Measurements from ENCODE around the gene NACA2.
"Not testable (repeated sequence)": the region's sequence is repeated elsewhere in the genome, so short reads cannot be mapped to it uniquely, and the experiment has no call there.

NACA2 gene

DNA sequence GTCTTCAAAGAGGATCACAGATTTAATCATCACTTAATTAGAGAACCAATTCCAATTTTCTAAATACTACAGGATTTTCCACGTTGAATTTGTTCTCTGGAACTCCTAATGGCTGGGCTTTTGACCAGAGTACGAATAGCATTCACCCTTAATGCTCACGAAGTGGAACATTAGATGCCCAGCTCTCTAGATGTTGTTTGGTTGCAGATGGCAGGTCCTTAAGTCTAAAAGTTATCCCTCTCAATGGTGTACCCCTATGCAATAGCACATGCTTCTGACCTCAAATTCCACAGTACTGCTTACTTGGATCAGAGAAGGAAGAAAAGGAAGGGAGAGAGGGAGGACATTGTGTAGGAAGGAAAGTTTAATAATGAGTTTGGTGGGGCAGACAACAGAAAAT, 8.6 kb upstream of the NACA2 start:
- no peak for DNase-seq (ENCODE audit: low read depth)

DNA sequence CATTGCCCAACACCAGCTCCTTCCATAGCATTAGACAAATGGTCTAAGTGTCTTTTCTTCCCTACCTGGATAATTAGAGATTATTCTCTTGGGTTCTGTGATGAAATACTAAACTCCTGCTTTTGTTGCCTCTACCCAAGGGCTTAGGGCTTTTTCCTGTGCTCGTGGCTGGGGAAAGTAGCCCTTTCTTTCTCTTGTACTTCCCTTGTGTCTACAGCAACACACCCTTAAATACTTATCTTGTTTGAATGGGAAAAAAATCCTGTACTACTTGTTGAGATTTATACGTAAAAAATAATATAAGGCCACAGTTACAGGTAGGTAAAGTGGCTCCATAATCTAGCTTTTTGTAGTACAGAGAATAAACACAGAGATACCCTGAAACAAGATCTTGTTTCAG, 7.0 kb upstream of the NACA2 start:
- no peak for DNase-seq (ENCODE audit: low read depth)

DNA sequence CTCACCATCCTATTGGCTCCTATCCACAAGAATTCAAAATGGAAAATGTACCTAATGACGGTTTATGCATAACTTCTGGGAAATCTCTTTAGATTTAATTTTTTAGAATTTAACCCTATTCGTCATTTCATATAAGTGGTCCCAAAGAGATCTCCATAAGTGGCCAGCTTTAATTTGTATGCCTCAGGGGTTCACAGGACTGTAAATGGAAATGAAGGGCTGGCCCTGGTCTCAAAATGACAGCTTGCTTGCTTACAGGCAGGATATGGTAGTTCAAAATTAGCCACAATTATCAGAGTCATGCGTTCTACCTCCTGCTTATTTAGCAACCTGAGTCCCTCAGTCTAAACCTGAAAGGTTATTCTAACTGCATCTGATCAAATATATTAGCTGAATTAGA, 6.6 kb upstream of the NACA2 start:
- no peak for DNase-seq (ENCODE audit: low read depth)

DNA sequence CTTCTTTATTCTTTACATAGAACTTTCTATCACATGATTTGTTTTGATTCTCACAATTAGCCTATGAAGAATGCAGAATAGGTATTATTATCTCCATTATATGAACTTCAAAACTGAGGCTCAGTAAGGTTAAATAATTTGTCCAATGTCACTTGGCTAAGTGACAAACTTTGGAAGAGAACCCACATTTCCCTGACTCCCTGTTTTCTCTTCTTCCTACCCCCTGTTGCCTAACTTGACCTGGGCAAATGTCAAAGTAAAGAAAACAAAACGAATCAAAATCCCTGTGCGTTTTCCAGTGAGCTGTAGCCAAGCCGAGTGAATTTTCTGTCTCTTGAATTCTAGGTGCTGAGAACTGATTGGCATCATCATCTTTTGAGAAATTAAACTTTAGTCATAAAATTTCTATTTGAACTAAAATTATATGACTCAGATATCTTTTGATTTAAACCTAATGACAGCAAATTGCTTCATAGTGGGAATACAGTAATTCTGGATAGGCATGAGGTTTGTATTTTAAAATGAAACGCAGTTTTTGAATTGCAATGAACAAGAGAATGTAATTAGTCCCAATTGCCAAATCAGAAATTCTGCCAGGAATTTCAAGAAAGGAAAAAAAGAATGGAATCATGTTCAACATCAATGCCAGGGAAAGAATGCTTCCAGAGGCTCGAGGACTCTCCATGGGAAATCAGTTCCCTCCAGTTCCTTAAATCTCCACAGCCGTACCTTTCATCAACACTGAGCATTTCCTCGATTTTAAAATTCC, 4.6 kb upstream of the NACA2 start:
- DNase-seq (ENCODE audit: low read depth) = no peak

DNA sequence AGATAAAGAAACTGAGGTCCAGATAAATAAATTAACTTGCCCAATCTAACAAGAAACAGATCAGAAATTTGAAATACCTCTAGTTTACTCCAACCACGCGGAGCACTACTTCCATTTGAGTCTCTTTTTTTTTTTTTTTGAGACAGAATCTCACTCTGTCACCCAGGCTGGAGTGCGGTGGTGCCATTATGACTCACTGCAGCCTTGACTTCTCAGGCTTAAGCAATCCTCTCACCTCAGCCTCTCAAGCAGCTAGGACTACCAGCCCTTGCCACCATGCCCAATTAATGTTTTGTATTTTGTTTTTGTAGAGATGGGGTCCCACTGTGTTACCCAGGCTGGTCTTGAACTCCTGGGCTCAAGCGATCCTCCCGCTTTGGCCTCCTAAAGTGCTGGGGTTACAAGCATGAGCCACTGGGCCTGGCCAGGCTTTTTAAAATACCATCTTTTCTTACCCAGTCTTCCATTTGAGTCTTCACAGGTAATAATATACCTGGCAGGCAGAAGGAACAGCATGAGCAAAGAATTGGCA, 3.3 kb upstream of the NACA2 start:
- no peak for DNase-seq (ENCODE audit: low read depth)

DNA sequence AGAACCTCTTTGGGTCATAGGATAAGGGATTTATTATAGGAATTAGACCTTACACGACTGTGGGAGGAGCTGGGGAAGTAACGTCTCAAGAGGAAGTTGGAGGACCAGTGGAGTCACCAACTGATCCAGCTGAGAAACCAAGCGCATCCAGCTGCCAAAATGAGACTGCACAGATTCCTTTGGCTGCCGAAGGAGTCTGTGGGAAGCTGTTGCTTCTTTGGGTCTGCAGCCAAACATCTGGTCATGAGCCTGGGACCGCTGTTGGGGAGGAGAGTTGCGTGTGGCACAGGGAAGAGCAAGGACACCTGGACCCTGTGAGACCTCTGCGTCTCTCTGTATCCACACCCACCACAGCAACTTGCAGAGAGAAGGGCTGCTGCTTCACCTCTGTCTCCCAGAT, 2.4 kb upstream of the NACA2 start:
- DNase-seq (ENCODE audit: low read depth) = no peak

DNA sequence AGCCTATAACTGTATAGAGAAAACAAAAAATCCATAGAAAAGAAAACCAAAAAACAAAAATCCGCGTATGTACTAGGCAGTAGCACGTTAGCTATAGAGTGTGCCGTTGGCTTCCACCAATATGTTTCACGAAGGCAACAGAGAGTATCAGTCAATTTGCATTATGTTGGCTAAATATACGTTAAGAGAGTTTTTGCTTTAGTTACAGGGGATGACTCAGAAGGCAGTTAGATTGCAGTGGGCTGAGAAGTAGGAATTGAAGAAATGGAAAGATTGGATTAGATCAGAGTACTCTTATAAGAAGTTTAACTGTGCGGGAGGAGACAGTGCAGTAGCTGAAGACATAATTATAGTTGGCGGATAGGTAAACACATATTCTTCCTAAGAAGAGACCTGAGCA, 911 bp upstream of the NACA2 start:
- no peak for DNase-seq (ENCODE audit: low read depth)

DNA sequence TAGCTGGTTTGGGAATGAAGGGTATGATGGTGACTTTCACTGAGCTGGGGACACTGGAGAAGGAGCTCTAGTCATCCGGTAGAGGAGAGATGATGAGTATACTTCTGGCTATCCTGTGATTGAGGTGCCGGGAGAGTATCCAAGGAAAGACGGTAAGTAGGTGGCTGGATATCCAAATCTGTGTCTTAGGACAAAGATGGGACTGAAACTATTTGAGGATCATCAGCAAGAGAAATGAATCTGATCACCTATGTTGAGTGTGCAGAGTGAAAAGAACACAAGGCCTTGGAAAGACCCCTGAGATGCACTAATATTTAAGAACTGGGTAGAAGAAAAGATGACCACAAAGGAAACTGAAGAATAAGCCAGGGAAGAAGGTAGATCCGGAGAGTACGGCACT, 1.0 kb downstream of the NACA2 start:
- no peak for DNase-seq (ENCODE audit: low read depth)

DNA sequence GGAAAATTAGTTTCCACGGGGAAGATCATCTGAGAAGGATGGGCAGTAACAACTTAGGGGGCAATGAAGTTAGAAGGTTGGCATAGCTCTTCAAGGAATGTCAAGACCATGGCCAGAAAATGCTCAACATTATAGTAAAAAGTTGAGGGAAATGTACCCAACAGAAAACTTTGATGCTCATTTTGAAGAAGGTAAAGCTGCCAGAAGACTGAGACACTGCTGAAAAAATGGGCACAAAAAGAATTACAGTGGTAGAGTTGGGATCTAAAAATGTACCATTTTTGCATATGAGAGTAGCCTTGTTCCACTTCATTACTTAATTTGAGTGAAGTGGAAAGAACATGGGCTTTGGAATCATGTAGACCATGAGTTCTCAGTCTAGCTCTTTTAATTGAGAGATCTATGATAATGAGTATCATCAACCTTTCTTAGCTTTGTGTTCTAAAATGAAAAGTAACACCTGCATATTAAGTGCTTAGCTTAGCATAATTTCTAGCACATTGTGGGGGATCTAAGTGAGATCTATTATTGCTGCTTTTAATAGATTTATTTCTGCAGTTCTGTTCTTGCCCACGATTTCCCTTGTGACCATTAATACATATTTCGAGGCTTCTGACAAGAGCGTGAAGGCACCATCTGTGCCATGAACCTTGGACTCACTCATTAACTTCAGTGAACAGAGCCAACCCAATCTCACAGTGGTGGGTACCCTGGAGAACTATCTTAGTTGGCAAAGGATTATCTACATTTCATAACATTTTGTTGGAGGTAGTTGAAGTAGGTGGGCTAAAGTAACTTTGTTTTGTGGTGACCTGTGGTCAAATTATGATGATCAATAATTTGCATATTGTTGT, 3.0 kb downstream of the NACA2 start:
- DNase-seq (ENCODE audit: low read depth) = no peak

DNA sequence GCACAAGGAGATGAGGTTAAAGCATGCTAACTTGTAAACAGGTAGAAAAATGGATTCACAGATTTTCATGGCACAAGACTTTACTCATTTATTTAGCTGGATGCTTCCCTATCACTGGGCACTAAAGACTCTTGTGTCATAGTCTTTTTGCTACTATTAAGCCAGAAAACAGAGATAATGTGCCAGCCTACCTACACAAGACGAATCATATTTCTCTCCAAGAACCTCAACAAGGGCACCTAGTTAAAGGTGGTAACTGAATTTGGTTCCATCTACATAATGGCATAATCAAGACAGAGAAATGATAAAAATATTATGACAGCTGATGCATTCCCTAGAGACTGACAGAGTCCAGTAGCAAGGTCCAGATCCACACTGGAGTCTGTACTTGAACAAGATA, 3.8 kb downstream of the NACA2 start:
- DNase-seq (ENCODE audit: low read depth) = no peak

DNA sequence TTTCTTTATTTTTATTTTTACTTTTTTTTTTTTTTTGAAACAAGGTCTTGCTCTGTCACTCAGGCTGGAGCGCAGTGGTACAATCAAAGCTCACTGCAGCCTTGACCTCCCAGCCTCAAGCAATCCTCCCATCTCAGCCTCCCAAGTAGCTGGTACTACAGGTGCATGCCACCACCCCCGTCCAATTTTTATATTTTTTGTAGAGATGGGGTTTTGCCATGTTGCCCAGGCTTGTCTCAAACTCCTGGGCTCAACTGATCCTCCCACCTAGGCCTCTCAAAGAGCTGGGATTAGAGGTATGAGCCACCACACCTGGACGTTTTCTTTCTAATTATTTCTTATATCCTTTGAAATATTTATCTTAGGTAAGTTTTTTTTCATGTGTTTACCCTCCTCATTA, 4.4 kb downstream of the NACA2 start:
- DNase-seq (ENCODE audit: low read depth) = not testable (repeated sequence)

DNA sequence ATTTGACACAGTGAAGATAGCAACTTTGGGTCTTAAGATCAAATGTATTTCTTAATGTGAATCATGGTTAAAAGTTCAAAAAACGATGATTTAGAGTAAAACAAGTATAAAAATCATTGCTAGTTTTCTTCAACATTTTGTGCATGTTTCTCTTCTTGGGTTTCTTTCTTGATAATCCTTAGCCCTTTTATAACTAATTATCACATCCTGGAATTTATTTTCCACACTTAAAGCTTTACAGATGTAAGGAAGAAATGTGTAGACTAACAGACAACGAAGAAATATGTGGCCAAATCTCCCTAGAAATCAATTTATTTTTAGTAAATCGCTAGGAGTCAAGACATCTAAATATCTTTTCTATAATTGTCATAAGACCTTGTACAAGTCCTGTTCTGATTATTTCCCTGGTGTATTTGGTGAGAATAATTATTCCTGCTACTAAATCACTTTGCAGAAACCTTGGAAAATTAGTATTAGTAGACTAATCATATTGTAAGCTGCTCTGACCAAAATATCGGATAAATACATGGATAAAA, 4.9 kb downstream of the NACA2 start:
- no peak for DNase-seq (ENCODE audit: low read depth)

DNA sequence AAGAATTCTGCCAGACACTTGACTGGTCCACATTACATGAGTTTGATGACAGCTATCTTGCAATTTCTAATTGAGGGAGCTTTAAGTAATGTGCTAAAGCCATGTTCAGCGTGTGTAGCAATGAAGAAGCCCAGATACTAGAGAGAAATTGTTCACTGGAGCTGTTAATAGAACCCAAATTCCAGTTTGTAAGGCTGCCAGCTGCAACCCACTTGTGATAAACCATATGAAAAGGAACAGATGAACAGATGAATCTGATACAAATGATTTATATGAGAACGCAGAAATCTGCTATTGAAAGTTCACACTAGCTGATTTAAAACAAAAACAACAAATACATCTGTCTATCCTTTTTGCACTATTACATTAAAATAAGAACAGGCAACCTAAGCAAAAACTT, 6.2 kb downstream of the NACA2 start:
- DNase-seq (ENCODE audit: low read depth) = no peak

DNA sequence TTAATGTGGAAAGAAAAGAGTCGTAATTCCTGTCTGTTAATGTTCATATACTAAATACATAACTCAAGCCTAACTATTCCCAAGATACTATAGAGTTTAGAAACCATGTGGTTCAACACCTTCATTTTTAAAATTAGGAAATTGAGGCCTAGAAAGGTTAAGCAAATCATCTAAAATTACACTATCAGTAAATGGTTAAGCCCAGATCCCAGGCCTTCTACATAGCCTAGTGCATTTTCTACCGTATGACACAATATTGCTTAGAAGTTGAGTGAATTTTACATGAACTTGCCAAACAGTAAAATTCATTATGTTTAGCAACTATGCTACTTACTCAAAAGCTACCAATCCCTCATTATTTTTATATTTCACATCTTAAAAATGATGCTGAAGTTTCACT, 6.8 kb downstream of the NACA2 start:
- DNase-seq (ENCODE audit: low read depth) = no peak

DNA sequence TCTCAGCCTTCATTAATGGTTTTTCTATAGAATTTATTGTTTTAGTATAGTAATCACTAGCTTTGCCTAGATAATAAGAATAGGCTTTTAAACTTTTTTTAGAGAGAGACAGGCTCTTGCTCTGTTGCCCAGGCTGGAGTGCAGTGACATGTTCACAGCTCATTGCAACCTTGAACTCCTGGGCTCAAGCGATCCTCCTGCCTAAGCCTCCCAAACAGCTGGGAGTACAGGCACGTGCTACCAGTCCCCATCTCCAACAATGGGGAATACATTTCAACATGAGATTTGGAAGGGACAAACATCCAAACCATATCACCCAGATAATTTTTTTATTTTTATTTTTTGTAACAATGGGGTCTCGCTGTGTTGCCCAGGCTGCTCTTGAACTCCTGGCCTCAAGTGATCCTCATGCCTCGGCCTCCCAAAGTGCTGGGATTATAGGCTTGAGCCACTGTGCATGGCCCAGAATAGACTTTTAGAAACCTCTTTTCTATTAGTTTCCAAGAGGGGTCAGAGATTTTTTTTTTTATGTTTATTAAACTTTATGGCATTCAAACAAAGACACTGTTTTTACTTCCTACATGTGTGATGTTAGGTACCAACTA, 7.3 kb downstream of the NACA2 start:
- no peak for DNase-seq (ENCODE audit: low read depth)

DNA sequence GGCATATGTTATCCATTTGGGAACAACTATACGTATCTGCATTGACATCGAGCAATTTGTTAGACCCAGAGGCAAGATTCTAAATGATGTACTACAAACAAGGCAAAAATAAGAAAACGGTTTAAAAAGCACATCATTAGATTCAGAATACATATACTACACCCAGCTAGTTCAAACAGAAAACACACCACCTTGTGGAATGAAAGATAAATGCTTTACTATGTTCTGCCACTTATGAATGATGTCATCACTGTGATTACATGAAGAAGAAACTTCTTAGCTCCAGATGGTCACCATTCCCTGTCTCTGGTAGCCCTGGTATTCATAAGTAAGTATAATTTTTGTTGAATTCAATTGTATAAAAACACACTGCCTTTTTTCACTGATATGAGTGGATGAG, 7.8 kb downstream of the NACA2 start:
- DNase-seq (ENCODE audit: low read depth) = no peak

DNA sequence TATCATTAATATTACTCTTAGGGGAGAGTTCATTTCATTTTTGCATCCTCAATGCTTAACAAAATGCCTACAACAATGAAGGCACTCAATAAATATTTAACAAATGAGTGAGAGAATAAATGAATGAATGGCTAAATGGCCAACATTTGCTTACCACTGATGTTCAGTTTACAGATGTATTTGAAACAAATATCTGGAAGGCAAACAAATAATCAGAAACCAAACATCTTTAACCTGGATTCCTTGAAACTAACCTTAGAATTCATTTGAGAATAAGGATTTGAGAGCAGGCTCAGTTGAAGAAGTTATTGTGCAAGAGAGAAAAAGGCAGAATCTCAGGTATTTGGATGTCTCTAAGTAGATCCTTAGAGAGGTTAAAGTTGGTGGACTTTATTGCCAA, 8.4 kb downstream of the NACA2 start:
- DNase-seq (ENCODE audit: low read depth) = no peak

DNA sequence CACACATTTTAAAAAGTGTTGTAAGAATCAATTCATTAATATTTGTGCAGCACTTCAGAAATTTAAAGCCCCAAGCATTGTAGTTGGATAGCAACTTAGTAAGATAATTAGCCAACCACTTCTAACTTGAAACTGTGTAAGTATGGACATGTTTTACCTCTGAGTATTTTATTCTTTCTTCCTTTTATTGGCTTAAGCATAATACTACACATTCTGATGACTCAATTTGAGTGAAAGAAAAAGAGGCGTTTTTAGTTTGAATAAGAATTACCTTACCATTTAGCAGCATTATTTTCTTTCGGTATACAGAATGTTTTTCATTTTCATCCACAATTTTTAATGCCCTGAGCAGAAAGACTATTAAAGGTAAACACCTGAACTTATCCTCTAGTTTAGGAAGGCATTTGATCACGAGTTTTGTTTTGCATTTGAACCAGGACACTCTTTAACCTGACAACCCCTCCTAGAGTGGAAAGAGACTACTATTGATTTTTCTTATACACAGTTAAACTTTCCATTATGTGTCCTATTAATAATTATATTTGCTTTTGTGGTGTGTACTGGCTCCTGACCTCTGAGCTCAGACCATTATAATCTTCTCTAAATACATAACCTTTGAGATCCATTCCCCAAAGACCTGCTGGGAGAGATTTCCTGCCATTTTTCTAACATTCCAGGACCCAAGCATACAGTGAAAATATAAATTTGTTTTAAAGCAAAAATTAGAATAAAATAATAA, 9.2 kb downstream of the NACA2 start:
- DNase-seq (ENCODE audit: low read depth) = no peak

DNA sequence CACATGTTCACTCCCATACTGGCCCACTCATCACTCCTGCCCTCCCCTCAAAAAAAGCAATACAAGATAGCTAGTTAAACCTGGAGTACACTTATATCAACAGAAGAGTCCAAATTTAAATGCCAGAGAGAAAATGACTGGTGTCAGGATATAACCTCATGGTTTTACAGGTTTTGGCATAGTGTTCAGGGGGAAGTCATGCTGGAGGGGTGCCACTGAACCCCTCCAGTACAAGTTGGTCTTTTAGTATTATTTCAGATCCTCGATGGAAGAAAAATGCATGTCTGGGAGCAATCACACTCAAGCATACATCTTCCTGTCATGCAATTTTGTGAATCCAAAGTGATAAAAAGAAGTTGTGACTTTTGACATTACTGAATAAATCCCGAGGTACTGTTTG, 10.5 kb downstream of the NACA2 start:
- no peak for DNase-seq (ENCODE audit: low read depth)

DNA sequence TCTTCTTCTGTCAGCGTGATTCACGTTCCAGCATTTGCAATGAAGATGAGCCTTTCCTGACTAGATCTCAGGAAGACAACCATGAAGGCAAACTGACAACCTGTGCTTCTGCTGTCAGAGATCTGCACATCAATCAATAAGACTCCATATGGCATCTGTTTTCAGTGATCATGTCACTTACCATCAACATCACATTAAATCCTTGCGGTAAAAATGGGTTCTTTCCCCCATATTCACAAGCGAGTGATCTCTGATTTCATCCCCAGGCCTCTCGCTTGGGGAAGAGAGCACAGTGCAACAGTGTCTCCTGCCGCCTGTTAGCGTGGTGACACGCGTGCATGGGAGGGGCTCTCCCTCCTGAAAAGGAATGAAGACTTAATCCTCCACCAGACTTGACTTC, 11.1 kb downstream of the NACA2 start:
- no peak for DNase-seq (ENCODE audit: low read depth)

DNA sequence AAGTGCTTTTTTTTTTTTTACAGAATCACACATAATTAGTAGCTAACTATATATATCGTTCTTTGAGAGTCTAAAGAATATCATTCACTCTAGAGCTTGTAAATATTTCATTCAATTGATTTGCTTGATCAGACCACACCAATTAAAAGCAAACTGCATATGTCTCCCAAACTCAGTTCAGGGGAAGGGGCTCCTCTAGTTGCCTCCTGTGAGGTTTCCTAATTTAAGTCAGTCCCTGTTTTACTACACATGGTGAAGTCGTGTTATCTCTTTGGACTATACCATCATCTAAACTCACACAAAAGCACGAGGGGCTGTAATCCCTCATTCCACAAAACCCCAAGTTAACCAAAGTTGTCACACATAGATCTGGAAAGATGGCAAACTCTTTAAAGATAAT, 11.7 kb downstream of the NACA2 start:
- DNase-seq (ENCODE audit: low read depth) = no peak

DNA sequence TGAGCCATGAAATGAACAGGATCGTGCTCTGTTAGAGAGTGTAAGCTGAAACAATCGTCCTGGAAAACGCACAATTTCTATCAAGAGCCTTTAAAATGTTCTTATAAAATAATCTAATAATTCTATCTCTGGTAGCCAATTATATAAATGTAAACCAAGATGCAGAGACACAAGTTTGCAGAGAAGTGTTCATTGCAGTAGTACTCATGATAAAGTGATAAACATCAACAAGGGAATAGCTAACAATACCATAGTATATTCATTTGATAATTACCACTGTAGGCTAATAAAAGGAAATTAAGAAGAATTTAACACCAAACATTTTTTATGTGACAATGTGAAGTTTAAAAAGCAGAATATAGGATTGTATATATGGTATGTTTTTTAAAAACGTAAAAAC, 12.4 kb downstream of the NACA2 start:
- DNase-seq (ENCODE audit: low read depth) = no peak

Measured in stimulated activated CD8-positive, alpha-beta memory T cell treated with anti-CD3 and anti-CD28 coated beads, Interleukin-4, amount 100 ng/mL, for 24 hours (primary cell).